HG02840 (cell line): Measurements from ENCODE around the gene BAIAP2.

Source experiments
- ATAC-seq: cut with Tn5 transposase; IDR thresholded peaks from one replicate; pipeline ENCODE4 v1.9.1; 2021; ENCODE audit warnings: mild to moderate bottlenecking, moderate library complexity, moderate number of reproducible peaks; ENCODE audit not compliant: unreplicated experiment, low FRiP score

BAIAP2 gene

GRCh38 chr17:81049973-81050551, 15.1 kb downstream of the BAIAP2 start:
- ATAC-seq: no peak

DNA sequence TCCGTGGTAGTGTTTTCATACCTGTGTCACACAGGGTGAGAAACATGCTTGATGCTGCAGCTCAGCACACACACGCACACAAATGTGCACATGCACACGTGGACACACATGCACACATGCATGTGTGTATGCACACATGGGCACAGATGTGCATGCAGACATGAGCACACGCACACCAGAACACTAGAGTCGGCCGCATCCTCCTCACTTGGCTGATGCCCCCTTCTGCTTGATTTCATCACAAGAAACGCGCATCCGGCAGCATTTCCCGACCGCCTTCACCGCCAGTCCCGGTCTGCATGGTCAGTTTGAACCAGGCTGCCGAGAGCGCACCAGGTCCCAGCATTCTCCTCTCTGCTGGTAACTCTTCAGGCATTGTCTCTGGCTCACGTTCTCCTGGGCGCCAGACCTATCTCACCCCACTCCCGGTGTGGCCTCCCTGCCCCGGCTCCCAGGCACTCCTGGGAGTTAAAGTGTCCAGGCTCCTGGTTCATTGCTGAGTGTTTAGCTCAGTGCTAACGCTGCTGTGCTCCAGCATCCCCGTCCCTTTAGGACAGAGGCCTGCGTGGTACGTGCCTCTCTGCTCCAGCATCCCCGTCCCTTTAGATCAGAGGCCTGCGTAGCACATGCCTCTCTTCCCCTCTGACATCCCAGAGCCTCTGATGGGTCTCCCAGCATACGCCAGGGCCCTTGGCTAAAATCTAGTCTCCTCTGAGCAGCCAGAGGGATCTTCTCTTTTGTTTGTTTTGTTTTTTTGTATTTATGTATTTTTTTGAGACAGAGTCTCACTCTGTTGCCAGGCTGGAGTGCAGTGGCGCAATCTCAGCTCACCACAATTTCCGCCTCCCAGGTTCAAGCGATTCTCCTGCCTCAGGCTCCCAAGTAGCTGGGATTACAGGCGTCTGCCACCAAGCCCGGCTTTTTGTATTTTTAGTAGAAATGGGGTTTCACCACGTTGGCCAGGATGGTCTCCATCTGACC, 16.0 kb downstream of the BAIAP2 start:
- no peak for ATAC-seq

DNA sequence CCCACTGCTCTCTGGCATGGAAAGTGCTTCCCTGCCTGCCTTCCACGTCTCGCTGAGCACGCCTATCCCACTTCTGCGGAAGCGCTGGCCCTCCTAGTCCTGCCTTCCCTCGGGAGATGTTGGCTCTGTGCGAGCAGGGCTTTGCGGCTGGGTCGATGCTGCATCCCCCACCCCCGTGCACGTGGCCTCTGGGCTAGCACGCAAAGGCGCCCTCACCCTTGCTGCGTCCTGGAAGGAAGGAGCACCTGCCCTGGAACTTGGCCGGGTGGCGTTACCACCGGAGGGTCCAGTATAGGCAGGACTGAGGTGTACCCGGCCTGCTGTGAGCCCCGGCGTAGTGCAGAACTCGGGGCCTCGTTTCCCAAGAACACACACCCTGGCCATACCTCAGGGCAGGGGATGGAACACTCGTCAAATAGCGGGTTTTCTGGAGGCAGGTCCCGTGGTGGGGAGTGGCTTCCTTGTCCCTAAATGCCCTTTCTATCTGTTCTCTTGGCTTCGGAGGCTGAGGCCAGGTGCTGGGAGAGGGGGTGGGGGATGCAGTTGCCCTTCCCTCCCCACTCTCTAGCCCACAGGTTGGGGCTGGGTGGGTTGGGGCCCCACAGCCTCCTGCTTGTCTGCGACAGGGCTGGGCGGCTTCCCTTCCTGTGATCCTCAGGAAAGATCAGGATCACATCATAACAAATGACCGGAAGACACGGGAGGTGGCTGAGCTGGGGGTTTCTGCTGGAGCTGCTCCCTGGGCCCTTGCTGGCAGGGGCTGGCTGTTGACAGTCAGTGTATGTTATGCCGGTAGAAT, 17.4 kb downstream of the BAIAP2 start:
- no peak for ATAC-seq

DNA sequence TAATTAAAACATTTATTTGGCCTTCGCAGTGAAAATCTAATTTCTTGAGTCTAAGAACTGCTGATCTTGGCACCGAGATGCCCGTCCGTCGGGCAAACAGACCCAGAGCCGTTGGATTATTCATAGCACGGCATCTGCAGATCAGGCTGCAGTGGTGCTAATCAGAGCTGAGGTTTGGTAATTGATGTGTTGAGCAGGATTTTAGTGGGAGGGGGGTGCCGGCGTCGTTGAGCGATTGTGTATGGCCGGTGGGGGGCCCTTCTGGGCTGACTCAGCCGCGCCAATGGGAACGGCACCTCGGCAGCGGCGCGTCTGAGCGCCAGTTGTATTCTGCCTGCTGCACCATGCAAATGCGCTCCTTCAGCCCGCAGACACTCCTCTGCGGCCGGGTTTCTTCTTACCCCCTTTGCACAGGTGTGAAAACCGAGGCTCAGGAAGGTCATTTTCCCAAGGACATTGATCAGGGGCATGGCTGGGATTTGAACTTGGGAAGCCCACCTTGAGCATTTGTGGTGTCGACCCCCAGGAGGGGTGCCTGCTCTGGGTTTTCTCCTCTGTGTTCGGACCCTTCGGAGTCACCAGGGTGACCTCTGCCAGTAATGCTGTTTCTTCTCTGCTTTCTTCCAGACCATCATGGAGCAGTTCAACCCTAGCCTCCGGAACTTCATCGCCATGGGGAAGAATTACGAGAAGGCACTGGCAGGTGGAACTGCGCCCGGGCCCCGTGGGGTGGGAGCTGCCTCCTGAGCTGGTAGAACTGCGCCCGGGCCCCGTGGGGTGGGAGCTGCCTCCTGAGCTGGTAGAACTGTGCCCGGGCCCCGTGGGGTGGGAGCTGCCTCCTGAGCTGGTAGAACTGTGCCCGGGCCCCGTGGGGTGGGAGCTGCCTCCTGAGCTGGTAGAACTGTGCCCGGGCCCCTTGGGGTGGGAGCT, 18.4 kb downstream of the BAIAP2 start:
- no peak for ATAC-seq

GRCh38 chr17:81054308-81054707, 19.4 kb downstream of the BAIAP2 start:
- no peak for ATAC-seq

DNA sequence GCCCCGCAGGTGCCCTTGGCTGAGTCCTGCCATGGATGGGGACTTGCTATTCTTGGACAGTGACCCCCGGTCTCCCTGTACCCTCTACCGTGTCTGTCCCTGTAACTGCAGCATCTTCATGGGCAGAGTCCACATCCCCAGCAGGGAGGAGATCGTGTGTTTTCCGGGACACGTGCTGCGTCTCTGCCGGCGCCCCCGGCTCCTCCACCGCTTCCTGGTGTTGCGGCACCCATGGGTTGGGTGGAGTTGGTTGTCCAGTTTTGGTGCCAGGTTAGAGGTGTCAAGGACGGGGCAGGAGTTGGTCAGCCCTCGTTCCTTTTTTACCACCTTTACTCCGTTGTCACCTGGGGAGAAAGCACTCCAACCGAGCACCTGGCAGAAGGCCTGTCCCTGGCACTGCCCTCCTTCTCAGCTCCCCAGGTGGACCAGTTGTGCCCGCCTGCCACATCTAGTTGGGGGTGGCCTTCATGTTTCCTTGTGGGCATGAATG, 20.0 kb downstream of the BAIAP2 start:
- ATAC-seq: no peak

DNA sequence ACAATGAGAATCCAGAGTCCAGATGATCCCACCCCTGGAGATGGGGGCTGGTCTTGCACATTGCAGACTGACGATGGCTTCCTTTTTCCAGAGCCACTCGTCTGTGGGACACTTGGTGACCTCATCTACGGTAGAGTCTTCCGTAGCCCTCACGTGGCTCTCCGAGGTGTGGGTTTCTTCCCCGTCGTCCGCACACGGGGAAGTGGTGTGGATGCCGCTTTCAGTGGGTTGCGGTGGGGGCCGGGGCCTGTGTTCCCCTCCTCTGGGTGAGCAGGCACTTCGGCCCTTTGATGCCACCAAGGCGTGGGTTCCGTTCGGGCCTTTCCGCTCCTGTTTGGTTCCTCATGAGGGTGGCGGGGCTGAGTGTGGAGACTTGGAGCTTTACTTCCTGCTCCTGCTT, 21.4 kb downstream of the BAIAP2 start:
- ATAC-seq: no peak

GRCh38 chr17:81057079-81057730, 22.3 kb downstream of the BAIAP2 start:
- no peak for ATAC-seq

- ATAC-seq: no peak
These were observed 22.8 kb downstream of the BAIAP2 start for GRCh38 chr17:81057777-81058176.

GRCh38 chr17:81058263-81058871, 23.4 kb downstream of the BAIAP2 start:
- no peak for ATAC-seq

GRCh38 chr17:81059026-81059425, 24.1 kb downstream of the BAIAP2 start:
- no peak for ATAC-seq

GRCh38 chr17:81060416-81060815, 25.5 kb downstream of the BAIAP2 start:
- ATAC-seq: no peak

DNA sequence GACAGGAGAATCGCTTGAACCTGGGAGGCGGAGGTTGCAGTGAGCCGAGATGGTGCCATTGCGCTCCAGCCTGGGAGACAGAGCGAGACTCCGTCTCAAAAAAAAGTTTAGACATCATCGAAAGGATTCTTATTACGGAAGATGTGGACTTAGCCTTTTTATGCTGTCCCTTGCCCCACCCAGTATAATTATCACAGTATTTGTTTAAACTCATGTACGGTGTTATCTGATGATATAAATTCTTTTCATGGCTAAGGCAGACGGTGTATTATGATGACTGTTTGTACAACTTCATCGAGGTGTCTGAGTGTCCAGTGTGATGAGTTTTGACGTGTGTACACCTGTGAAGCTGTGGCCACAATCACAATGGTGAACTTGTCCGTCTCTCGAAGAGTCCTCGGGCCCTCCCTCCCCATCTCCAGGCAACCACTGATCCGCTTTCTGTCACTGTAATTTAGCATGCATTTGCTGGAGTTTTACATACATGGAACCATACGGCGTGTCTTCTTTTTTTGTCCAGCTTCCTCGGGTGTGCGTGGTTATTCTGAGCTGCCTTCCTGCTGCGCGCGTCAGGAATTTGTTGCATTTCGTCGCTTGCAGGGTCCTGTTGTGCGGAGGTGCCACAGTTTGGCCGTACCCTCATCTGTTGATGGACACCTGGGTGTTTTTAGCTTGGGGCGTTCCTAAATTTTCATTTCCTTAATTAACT, 26.2 kb downstream of the BAIAP2 start:
- no peak for ATAC-seq

DNA sequence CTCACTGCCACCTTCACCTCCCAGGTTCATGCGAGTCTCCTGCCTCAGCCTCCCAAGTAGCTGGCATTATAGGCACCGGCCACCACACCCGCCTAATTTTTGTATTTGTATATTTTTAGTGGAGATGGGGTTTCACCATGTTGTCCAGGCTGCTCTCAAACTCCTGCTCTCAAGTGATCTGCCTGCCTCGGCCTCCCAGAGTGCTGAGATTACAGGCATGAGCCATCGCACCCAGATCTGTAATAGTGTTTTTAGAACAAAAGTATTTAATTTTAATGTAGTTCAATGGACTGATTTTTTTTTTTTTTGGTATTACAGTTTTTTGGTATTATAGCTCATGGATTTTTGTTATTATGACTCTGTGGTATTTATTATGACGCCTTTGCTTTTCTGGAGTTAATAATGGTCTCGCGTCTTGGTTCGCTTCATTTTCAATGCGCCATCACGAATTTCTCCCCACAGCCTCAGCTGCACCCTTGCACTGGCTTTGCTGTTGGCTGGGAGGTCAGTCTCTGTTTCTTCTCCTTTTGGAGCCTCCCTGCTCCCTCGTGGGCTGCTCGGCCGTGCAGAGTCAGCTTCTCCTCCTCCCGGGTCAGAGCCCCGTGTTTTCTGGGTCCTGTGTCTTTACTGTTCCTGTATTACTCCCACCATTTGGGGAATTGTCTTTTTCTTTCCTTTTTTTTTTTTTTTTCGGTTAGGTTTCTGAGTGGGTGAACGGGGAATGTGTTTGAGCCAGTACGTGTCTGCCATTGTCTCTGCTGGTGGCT, 27.2 kb downstream of the BAIAP2 start:
- no peak for ATAC-seq

DNA sequence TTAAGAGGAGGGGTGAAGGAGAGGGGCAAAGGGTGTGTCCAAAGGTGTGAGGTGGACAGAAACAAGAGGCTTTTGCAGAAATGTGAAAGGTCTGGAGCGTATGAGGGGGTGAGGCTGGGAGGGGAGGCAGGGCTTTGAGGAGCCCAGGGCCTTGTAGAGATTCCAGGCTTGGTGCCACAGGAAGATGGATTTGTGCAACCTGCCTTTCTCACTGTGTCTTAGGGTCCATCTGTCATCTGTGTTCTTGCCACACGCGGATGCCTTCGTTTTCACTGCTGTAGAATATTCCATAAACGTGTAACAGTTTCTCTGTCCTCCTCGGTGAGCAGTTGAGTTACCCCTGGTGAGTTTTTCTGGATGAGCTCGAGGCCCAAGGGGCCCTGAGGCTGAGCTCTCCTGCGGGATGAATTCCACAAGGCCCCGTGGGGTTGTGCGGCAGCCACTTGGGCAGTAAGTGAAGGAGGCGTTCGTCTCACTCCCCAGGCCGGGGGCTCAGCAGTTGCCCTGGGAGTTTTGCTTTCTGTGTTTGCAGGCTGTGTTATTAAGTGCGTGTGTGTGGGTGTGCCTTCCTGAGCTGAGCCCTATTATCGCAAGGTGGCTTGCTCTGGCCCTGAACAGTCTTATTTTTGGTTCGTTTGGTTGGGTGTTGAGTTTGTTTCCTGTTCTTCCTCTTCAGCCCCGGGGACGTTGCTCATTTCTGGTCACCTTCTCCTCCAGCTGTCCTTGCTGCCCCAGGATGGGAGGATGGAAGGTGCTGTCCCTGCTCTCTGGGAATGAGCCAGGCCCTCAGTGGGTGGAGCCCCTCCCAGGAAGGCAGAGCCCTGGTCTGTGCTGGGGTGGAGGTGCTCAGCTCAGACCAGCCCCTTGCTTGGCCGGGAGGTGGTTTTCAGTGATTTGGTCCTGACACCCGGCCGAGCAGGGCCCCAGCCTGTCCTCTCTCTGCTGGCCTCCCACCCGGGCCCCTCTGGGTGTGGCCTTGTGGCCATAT, 28.4 kb downstream of the BAIAP2 start:
- ATAC-seq: no peak

DNA sequence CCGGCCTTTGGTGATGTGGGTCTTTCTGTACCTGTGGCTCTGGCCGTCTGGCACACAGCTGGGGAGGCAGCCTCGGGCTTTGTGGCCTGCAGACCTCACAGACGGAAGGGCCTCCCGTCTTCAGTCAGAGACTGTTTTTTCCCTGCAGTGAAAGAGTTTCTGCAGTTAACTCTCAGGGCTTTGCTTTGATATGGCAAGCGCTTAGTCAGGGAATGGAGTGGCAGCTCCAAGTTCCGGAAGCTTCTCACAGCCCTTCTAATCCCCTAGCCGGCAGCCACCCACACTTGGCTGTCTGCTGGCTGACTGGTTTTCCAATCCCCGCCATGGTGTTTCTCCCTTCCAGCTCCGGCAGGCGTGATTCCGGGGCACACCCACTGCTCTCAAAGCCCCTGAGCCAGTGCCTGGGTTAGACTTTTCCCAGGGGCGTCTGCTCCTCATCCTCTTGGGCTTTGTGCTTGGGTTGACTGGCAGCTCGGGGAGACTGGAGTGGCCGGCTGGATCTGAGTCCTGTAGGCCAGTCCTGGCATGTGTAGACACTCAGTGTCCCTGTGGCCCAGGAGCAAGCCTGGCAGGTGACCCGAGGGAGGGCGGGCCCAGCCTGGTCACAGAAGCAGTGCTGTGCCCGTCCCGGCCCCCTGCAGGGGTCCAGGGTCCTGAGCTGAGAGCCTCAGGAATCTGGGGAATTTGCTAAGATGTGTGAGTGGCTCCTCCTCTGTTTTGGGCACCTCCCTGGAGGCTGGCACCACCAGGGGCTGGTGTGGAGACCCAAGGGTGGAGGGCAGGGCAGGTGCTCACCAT, 29.9 kb downstream of the BAIAP2 start:
- no peak for ATAC-seq
